ENCODE results near the gene MBP.

MBP gene

GRCh38 chr18:77052297-77052982, 80.1 kb downstream of the MBP start:
- DNase-seq (ENCODE audit: low read depth in 1 of 2, low spot score in 1 of 2) = no peak

DNA sequence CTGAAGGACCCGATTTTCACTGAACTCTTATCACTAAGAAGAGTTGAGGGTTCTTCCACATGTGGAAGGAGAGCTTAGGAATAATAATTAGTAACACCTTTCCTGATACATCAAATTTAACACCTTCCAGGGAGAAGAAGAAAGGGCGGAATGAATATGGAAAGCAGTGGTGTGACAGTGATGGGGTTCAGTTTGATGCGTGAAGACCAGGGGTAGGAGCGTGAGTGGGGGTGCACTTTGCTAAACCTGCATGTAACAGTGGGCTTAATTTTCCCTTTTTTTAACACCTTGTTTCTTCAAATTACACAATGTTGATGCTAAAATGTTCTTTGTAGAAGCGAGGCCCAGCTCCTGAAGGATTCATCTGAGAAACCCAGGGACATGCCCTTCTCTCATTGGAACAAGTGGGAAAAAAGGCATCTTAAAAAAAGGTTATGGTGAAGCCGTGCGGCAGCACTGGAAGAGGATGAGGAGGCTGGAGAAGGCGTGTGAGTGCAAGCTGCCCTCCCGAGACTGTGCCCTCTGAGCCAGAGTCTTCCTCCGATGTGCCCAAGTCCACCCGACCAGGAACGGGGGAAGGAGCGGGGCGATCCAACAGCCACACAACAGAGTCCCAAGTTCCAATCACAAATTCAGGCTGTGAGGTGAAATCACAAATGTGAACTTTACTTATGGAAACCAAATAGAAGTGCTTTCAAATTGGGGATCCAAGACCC, 80.8 kb downstream of the MBP start:
- DNase-seq (ENCODE audit: low read depth in 1 of 2, low spot score in 1 of 2) = no peak

DNA sequence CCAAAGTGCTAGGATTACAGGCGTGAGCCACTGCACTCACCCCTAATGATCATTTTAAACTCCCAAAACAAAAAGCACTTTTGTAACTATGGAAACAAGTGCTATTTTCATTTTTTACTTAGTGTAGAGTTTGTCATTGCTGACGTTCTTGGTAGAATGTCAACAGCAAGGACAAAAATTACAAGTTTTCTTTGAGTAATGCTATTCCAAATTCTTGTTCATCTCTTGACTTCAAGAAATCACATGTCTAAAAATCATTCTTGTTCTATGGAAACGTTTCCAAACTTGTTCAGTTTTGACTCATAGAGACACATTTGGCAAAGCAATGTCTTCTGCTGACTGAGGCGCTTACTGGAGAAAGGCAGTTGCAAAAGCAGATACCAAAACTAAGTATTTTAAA, 82.6 kb downstream of the MBP start:
- DNase-seq (ENCODE audit: low read depth in 1 of 2, low spot score in 1 of 2) = no peak

DNA sequence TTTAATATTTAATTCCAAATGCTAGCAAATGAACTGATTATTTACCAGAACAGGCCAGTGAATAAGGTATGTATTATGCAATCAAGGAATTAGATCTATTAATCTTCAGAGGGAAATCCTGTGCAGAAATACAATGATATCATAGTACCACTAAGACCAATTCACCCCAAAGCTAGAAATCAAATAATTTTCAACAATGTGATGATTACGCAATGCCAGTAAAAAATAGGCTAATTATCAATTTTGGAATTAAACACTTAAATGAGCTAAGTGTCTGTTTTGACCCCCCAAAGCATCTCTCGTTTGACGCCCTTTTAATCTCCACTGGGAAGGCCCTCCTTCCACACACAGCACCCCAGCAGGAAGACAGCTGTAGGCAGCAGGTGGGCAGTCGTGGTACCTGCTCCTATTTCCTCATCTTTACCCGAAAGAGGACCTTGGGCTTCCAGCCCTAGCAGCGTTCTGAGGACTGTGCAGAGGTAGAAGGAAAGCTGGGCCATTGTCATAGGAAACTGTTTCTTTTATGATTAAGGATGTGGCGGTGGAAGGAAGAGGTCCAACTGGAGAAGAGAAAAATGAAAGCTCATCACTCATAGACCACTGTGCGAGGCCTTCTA, 84.7 kb downstream of the MBP start:
- DNase-seq (ENCODE audit: low read depth in 1 of 2, low spot score in 1 of 2) = no peak

- no peak for DNase-seq (ENCODE audit: low read depth in 1 of 2, low spot score in 1 of 2)
These were observed 85.6 kb downstream of the MBP start for GRCh38 chr18:77046994-77047393.

DNA sequence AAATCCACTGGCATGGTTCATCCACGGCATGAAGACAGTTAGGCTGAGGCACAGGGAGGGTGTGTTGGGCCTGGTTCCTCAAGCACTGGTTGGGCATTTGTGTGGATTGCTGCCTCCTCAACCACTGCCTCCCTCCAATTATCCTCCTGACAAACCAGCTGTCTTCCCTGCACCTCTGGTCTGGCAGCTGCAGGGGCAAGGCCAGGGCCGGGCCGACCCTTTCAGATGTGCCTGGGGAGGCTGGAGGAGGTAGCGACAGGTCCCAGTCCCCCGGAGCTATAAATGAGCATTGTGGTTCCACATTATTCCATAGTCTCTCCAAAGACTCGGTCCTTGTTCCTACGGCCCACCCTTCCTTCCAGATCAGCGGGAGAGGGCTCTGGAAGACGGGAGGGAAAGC, 86.2 kb downstream of the MBP start:
- DNase-seq (ENCODE audit: low read depth in 1 of 2, low spot score in 1 of 2) = no peak

DNA sequence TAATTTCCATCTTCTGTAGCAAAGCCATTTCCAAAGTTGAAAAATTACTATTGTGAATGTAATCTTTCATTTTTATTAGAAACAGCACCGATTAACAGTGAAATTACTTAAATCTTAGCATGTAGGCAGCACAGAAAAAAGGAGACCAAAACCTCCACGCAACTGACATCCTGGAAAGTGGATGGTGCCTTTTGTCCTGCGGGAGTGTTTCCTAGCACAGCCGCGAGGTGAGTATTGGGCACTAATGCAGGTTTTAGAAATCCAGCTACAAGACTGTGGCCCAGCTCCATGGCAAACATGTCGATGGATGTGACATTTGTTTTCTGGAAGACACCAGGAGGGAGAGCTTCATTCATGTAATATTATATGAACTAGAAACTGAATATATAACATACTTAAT, 86.9 kb downstream of the MBP start:
- DNase-seq (ENCODE audit: low read depth in 1 of 2, low spot score in 1 of 2) = no peak

DNA sequence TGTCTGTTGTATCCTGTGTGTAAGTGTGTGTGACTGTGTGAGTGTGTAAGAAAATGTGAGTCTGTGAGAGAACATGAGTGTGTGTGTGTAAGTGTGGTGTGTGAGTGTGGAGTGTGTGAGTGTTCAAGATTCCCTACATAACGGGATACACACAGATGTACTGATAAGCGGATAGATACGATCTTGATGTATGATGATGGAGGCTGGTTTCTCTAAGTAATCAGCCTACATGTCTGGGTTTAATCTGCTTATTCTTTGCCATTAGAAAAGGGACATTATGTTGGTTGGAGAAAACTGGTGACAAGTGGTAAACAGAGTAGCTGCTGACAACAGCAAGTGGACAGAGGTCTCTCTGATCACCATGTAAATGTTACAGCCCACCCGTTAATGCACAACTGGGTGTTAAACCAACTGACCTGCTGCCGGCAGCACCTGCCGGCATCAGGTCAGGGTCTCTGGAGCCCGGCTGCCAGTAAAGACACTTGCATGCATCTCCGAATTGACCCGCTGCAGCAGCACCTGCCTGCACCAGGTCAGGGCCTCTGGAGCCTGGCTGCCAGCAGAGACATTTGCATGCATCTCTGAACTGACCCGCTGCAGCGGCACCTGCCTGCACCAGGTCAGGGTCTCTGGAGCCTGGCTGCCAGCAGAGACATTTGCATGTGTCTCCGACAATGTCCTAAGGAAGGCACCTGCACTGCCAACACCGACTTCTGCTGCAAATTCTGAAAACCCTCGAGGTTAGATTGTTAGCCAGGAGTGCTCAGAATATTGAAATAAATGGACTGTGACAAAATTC, 87.5 kb downstream of the MBP start:
- no peak for DNase-seq (ENCODE audit: low read depth in 1 of 2, low spot score in 1 of 2)

DNA sequence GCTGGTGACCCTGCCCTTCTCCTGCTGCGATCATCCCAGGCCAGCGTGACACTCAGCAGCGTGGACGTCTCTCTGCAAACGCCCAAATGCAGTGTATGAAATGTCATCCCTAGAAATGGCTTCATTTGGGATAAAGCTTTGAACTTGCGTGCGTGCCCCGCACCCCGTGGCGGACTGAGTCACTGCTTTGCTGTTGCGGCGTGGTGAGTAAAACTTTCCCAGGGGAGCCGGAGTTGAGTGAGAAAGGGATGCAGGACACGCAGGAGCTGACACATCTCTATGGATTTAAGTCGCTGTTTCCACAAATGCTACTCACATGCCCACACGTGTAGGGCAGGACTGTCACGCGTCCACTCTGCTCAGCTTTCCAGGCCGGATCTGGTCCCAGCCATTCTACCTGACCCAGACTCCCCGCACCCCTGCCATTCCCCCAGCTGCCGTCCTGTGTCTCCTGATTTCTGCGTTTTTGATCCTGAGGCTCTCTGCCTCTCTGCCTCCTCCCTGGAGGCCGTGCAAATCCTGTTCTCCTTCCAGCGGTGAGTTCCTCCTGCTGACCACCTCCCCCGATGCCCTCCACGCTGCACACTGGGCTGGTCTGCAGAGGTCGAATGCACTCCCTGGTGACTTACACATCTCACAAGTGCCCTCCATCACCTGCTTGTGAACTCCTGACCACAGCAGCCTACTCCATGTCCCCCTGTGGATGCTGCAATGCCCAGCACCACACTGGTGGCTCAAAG, 88.9 kb downstream of the MBP start:
- DNase-seq (ENCODE audit: low read depth in 1 of 2, low spot score in 1 of 2) = no peak

GRCh38 chr18:77042583-77042982, 90.0 kb downstream of the MBP start:
- DNase-seq (ENCODE audit: low read depth in 1 of 2, low spot score in 1 of 2) = no peak

DNA sequence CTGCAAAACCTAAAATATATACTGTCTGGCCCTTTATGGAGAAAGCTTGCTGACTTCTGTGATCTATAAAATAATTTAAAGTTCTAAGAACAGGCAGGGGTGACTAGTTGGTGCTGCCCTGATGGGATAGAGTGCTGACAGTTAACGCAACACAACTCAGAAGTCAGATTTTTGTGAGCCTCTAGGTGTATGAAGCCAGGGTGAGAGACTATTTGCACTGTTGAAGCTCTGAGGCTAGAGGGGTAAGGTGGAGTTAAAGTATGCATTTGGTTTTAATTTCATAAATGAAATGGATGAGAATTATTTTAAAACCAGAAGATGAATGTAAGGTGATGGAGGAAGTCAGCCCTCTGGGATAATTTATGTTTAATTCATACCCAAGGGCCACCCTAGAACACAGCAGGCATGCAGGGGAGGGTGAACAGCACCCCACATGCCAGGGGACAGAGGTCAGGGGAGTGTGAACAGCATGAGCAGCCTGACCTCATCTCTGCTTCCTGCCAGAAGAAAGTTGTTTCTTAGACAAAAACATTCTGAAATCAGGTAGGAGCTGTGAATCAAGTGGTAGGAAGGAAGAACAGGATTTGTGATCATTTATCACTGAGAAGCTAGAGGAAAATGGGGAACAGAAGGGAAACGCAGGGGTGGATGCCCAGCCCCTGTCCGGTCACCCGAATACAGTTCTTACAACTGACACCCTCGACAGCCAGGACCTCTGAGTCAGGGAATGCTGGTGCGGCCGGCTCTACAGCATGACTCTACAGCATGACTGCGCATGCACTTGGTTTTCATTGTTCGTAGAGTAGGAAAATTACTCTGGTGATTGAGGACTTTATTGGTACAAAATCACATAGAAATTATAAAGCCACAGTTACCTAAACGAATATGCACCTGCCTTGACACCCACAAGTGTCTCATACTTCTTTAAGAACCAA, 93.1 kb downstream of the MBP start:
- DNase-seq (ENCODE audit: low read depth in 1 of 2, low spot score in 1 of 2) = no peak

DNA sequence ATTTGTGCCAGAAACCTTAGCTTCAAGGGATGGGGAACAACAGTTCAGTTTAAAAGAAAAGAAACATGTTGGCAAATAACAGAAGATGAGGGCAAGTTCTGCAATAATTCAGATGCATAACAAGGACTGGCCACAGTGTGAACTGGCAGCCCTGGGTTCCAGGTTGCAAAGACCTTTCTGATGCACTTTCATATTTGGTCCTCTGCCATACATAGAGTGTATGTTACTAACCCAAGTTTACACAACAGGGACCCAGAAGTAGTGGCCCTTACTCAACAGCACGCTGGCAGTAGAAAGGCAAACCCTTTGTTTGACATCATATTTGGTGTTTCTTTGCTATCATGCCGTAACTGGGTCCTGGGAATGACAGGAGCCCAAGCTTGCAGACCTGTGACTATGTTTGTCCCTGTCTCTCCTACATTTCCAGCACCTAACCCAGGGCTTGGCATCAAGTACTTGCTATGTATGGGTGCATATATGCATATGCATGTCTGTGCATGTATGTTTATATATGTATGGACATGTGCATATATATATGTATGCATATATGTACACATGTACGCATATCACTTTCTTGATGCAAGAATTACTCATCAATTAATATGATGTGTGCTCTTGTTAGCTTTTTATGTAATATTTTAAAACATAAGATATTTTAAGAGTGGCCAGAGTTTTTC, 94.3 kb downstream of the MBP start:
- DNase-seq (ENCODE audit: low read depth in 1 of 2, low spot score in 1 of 2) = no peak

GRCh38 chr18:77037567-77037966, 95.0 kb downstream of the MBP start:
- no peak for DNase-seq (ENCODE audit: low read depth in 1 of 2, low spot score in 1 of 2)

DNA sequence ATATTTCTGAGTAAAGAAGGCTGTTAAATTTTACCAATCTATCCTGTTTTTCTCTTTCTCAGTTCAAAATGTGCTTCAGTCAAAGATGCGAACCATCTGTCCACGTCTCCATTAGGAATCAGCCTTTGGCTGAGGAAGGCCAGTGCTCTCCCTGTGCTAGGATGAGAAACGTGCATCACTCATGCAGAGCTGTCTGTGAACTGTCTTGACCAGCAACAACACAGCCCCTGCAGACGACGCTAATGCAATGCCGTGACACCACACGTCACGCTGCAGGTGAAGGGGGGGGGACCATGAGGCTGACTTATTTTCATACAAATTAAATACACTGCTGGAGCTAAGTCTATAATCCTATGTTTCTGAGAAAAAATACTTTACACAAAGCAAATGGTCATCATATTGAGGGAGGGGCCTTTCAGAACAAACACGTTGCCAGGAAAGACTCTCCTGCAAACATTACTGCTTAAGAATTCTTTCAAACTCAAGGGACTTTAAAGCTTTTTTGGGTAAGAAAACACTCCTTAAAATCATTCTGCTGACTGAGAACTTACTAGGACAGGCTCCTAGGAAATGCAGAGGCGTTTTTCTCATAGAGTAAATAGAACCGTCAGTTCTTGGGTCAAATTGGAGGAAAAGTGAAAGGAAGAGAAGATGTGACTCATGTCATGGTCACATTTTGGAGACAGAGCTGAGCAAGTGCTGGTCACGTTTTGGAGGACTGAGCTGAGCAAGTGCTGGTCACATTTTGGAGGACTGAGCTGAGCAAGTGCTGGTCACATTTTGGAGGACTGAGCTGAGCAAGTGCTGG, 97.0 kb downstream of the MBP start:
- no peak for DNase-seq (ENCODE audit: low read depth in 1 of 2, low spot score in 1 of 2)

- no peak for DNase-seq (ENCODE audit: low read depth in 1 of 2, low spot score in 1 of 2)
These were observed 99.0 kb downstream of the MBP start for GRCh38 chr18:77033575-77033974.

- no peak for DNase-seq (ENCODE audit: low read depth in 1 of 2, low spot score in 1 of 2)
These were observed 100.3 kb downstream of the MBP start for GRCh38 chr18:77032181-77032701.

- DNase-seq (ENCODE audit: low read depth in 1 of 2, low spot score in 1 of 2) = no peak
These were observed 100.9 kb downstream of the MBP start for GRCh38 chr18:77031662-77032061.

- DNase-seq (ENCODE audit: low read depth in 1 of 2, low spot score in 1 of 2) = no peak
These were observed 102.4 kb downstream of the MBP start for GRCh38 chr18:77030201-77030600.

Measured in activated T-helper 1 cell treated with anti-CD3 and anti-CD28 coated beads, Interleukin-2, amount 50 U/mL, for 16 hours (primary cell).